H1 (cell line): ENCODE measurements around the gene MFRP. TPM values are rescaled to one million over a fixed set of nuclear protein-coding genes. Genes with fewer than 3 reads are reported as not detected.
A peak's percentile ranks its signal among the peaks of the same experiment; 100 is the strongest.

Source experiments
- CTCF ChIA-PET: fragments of 300-600 bp; sonication (Branson Sonifier 250); formaldehyde crosslinking; loops from one replicate; lab custom pipeline; 2021; ENCODE audit not compliant: partially characterized antibody; lab: Charles Lee
- POLR2A ChIA-PET: fragments of 300-600 bp; sonication (Branson Sonifier 250); formaldehyde crosslinking; loops from one replicate; lab custom pipeline; 2021; ENCODE audit warnings: inconsistent platforms; ENCODE audit not compliant: partially characterized antibody; lab: Charles Lee
- DNase-seq, 2 experiments: peaks; one replicate each; pipeline versions ENCODE4 v3.0.0 to v3.0.0-alpha.2; 2010 to 2022; ENCODE audit warnings: low spot score in 2 of 2, low read depth in 1 of 2, mixed read lengths in 1 of 2
- FAIRE-seq: peaks from 2 replicates; lab custom pipeline; 2011; peaks lifted over from hg19 to GRCh38; lab: Jason Lieb, UNC
- H2AFZ ChIP-seq: 2 replicates; pipeline ENCODE4 v1.8.1; 2012; ENCODE audit warnings: low read length, inconsistent platforms
- H2AK5ac ChIP-seq: 2 replicates; pipeline ENCODE4 v1.6.1; 2013; ENCODE audit warnings: low read depth, low read length
- H2BK120ac ChIP-seq: replicated peaks from 2 replicates; pipeline ENCODE3; 2013; ENCODE audit warnings: low read depth, low read length, inconsistent platforms
- H2BK12ac ChIP-seq: 2 replicates; pipeline ENCODE4 v1.6.1; 2013; ENCODE audit warnings: low read depth, low read length
- H2BK15ac ChIP-seq: 2 replicates; pipeline ENCODE4 v1.6.1; 2013; ENCODE audit warnings: low read length
- H2BK20ac ChIP-seq: 2 replicates; pipeline ENCODE4 v1.6.1; 2013; ENCODE audit warnings: low read length
- H2BK5ac ChIP-seq: 2 replicates; pipeline ENCODE4 v1.6.1; 2013; ENCODE audit warnings: low read depth, low read length
- H3K14ac ChIP-seq: 2 replicates; pipeline ENCODE4 v1.6.1; 2013; ENCODE audit warnings: inconsistent platforms; ENCODE audit not compliant: insufficient read length
- H3K18ac ChIP-seq: 2 replicates; pipeline ENCODE4 v1.6.1; 2013; ENCODE audit warnings: low read length; ENCODE audit errors: extremely low read depth
- H3K23ac ChIP-seq: 2 replicates; pipeline ENCODE4 v1.6.1; 2013; ENCODE audit warnings: inconsistent platforms; ENCODE audit not compliant: insufficient read length
- H3K23me2 ChIP-seq: 2 replicates; pipeline ENCODE4 v1.6.1; 2013; ENCODE audit warnings: low read depth, low read length
- H3K27ac ChIP-seq: 2 replicates; pipeline ENCODE4 v1.6.1; 2011; ENCODE audit warnings: low read depth, low read length, inconsistent platforms
- H3K27me3 ChIP-seq, 4 experiments: replicated peaks in 1 of 4; 1 replicate in 1 of 4; 2 replicates in 3 of 4; pipeline versions ENCODE4 v1.6.1 to v1.8.1; 2011 to 2013; ENCODE audit warnings: low read length in 3 of 4, mild to moderate bottlenecking in 3 of 4, inconsistent platforms in 2 of 4, mixed read lengths in 2 of 4, moderate library complexity in 1 of 4; ENCODE audit not compliant: control insufficient read depth in 3 of 4, insufficient read depth in 3 of 4; ENCODE audit errors: extremely low read depth in 1 of 4
- H3K36me3 ChIP-seq, 4 experiments: 2 replicates each; pipeline versions ENCODE4 v1.6.1 to v1.8.1; 2011 to 2013; ENCODE audit warnings: mild to moderate bottlenecking in 4 of 4, low read length in 3 of 4, moderate library complexity in 2 of 4, control low read depth in 1 of 4, inconsistent platforms in 1 of 4; ENCODE audit not compliant: insufficient read depth in 4 of 4, control insufficient read depth in 2 of 4
- H3K4ac ChIP-seq: replicated peaks from 2 replicates; pipeline ENCODE3; 2013; ENCODE audit warnings: low read length, low read depth, mixed read lengths, inconsistent platforms; ENCODE audit not compliant: insufficient read length
- H3K4me1 ChIP-seq, 4 experiments: replicated peaks in 1 of 4; 1 replicate in 1 of 4; 2 replicates in 3 of 4; pipeline versions ENCODE4 v1.6.1 to v1.8.1; 2011 to 2013; ENCODE audit warnings: low read length in 3 of 4, inconsistent platforms in 2 of 4, mixed read lengths in 1 of 4; ENCODE audit not compliant: insufficient read depth in 4 of 4, control insufficient read depth in 3 of 4
- H3K4me2 ChIP-seq, 2 experiments: 2 replicates each; pipeline versions ENCODE4 v1.6.1 to v1.8.1; 2011 to 2013; ENCODE audit warnings: low read depth in 2 of 2, low read length in 2 of 2, control low read depth in 1 of 2, inconsistent platforms in 1 of 2, mild to moderate bottlenecking in 1 of 2; ENCODE audit not compliant: insufficient read depth in 1 of 2
- H3K4me3 ChIP-seq, 4 experiments: fragments of 200-600, 300-600 bp in 1 of 4; sonication (generic), shearing (Covaris generic), sonication (Bioruptor Twin) in 1 of 4; 2 replicates each; pipeline versions ENCODE4 v1.5.1 to v1.8.1; 2011 to 2016; ENCODE audit warnings: low read length in 4 of 4, low read depth in 3 of 4, control low read depth in 2 of 4, inconsistent platforms in 2 of 4, mild to moderate bottlenecking in 2 of 4, mixed read lengths in 1 of 4, moderate library complexity in 1 of 4; ENCODE audit not compliant: insufficient read depth in 2 of 4; ENCODE audit errors: extremely low read depth in 1 of 4
- H3K56ac ChIP-seq: replicated peaks from 2 replicates; pipeline ENCODE3; 2013; ENCODE audit warnings: low read depth, mild to moderate bottlenecking, mixed read lengths, low read length, inconsistent platforms; ENCODE audit not compliant: insufficient read length
- H3K79me1 ChIP-seq: 2 replicates; pipeline ENCODE4 v1.6.1; 2013; ENCODE audit warnings: low read depth, low read length, control low read depth
- H3K79me2 ChIP-seq, 2 experiments: 2 replicates each; pipeline versions ENCODE4 v1.6.1 to v1.8.1; 2012 to 2013; ENCODE audit warnings: low read length in 2 of 2, mild to moderate bottlenecking in 2 of 2, inconsistent platforms in 1 of 2; ENCODE audit not compliant: insufficient read depth in 2 of 2, control insufficient read depth in 1 of 2
- H3K9ac ChIP-seq, 4 experiments: replicated peaks in 1 of 4; 1 replicate in 1 of 4; 2 replicates in 3 of 4; pipeline versions ENCODE4 v1.6.1 to v1.8.1; 2011 to 2013; ENCODE audit warnings: low read depth in 3 of 4, low read length in 3 of 4, control low read depth in 2 of 4, mild to moderate bottlenecking in 2 of 4, moderate library complexity in 2 of 4, inconsistent platforms in 1 of 4; ENCODE audit errors: extremely low read depth in 1 of 4
- H3K9me3 ChIP-seq, 2 experiments: 2 replicates each; pipeline versions ENCODE4 v1.6.1 to v1.8.1; 2012 to 2013; ENCODE audit warnings: mild to moderate bottlenecking in 2 of 2, moderate library complexity in 2 of 2, control low read depth in 1 of 2, inconsistent platforms in 1 of 2, low read depth in 1 of 2, low read length in 1 of 2, mixed read lengths in 1 of 2; ENCODE audit not compliant: insufficient read depth in 2 of 2
- H4K20me1 ChIP-seq, 2 experiments: replicated peaks in 1 of 2; 2 replicates each; pipeline versions ENCODE3 to v1.8.1; 2011 to 2013; ENCODE audit warnings: inconsistent platforms in 2 of 2, low read length in 2 of 2, mild to moderate bottlenecking in 1 of 2; ENCODE audit not compliant: insufficient read depth in 2 of 2, control insufficient read depth in 1 of 2
- H4K5ac ChIP-seq: 2 replicates; pipeline ENCODE4 v1.6.1; 2013; ENCODE audit warnings: low read length, low read depth, mixed read lengths, inconsistent platforms; ENCODE audit not compliant: insufficient read length
- H4K8ac ChIP-seq: 2 replicates; pipeline ENCODE4 v1.8.0; 2013; ENCODE audit warnings: mild to moderate bottlenecking, moderate library complexity, low read length, inconsistent platforms; ENCODE audit not compliant: insufficient read depth; ENCODE audit errors: extremely low read depth
- H4K91ac ChIP-seq: replicated peaks from 2 replicates; pipeline ENCODE3; 2013; ENCODE audit warnings: low read length, mixed read lengths, inconsistent platforms; ENCODE audit not compliant: insufficient read length
- EP300 ChIP-seq, 2 experiments: IDR thresholded peaks; 1 replicate in 1 of 2; 2 replicates in 1 of 2; pipeline ENCODE4 v1.6.1; 2011 to 2012; ENCODE audit warnings: low read depth in 2 of 2, low read length in 2 of 2, mild to moderate bottlenecking in 2 of 2, borderline replicate concordance in 1 of 2, inconsistent platforms in 1 of 2, moderate library complexity in 1 of 2
- FOSL1 ChIP-seq: IDR thresholded peaks from 2 replicates; pipeline ENCODE4 v1.6.1; 2011; ENCODE audit warnings: mild to moderate bottlenecking, low read depth, low read length, moderate library complexity; ENCODE audit not compliant: insufficient read depth
- KDM5A ChIP-seq: fragments of 200-600 bp; IDR thresholded peaks from 2 replicates; pipeline ENCODE4 v1.7.1; 2012; ENCODE audit warnings: mild to moderate bottlenecking, low read length, inconsistent platforms, mixed read lengths
- POU5F1 ChIP-seq: IDR thresholded peaks from 2 replicates; pipeline ENCODE4 v1.6.1; 2011; ENCODE audit warnings: low read depth, mild to moderate bottlenecking, low read length, moderate library complexity
- RXRA ChIP-seq: IDR thresholded peaks from 2 replicates; pipeline ENCODE4 v1.6.1; 2011; ENCODE audit warnings: low read depth, mild to moderate bottlenecking, low read length, moderate library complexity; ENCODE audit not compliant: insufficient read depth
- WGBS, 2 experiments: shearing (Covaris generic) in 1 of 2; methylation state at CpG; one replicate each; pipeline versions ENCODE4 v1.1.6 to v1.1.7; 2013 to 2015; ENCODE audit warnings: low lambda C conversion rate in 2 of 2, mixed read lengths in 2 of 2, inconsistent platforms in 1 of 2, low coverage in 1 of 2, missing lambda C conversion rate in 1 of 2; ENCODE audit not compliant: insufficient replicate concordance in 2 of 2, insufficient coverage in 1 of 2, insufficient read length in 1 of 2; ENCODE audit errors: extremely low coverage in 1 of 2, missing lambda C conversion rate in 1 of 2; 5-methylcytosine and 5-hydroxymethylcytosine counted together
- polyA plus RNA-seq, 7 experiments: library from polyadenylated mRNA; depleted of rRNA in 3 of 7; stranded (reverse) in 5 of 7; unstranded in 2 of 7; fragments of >200 nt in 5 of 7; fragments of 200-250 nt in 2 of 7; gene quantifications; 1 replicate in 5 of 7; 2 replicates in 1 of 7; 4 replicates in 1 of 7; pipeline versions ENCODE4 v1.2.1 to v1.2.3, GENCODE V29; 2011 to 2013; ENCODE audit warnings: missing spikeins in 2 of 7, mixed read lengths in 2 of 7
- total RNA-seq: library from RNA; stranded (reverse); fragmentation: NEBNext Ultra II Directional; extraction: Animal tissue kit (Norgen Biotek cat#: 25700); gene quantifications from 2 replicates; pipeline ENCODE4 v1.2.1, GENCODE V29; 2021
- TF ChIP-seq, protein P1 (sequence below): IDR thresholded peaks from 2 replicates; pipeline ENCODE4 v1.6.1; 2011; ENCODE audit warnings: low read depth, mild to moderate bottlenecking, low read length; ENCODE audit not compliant: insufficient read depth
- TF ChIP-seq, protein P2 (sequence below), 3 experiments: IDR thresholded peaks; 1 replicate in 2 of 3; 2 replicates in 1 of 3; pipeline versions ENCODE4 v1.5.1 to v1.6.1; 2011; ENCODE audit warnings: low read length in 3 of 3, mild to moderate bottlenecking in 3 of 3, inconsistent platforms in 2 of 3, low read depth in 1 of 3, moderate library complexity in 1 of 3; ENCODE audit not compliant: insufficient read depth in 1 of 3; ENCODE audit errors: control extremely low read depth in 1 of 3

The MFRP gene
- total and polyA plus RNA-seq, 2 of the 8 experiments (the other 6 are each of a cell fraction or from before 2014, with no cell fraction given) = 0.02 TPM; not detected in 1

DNA sequence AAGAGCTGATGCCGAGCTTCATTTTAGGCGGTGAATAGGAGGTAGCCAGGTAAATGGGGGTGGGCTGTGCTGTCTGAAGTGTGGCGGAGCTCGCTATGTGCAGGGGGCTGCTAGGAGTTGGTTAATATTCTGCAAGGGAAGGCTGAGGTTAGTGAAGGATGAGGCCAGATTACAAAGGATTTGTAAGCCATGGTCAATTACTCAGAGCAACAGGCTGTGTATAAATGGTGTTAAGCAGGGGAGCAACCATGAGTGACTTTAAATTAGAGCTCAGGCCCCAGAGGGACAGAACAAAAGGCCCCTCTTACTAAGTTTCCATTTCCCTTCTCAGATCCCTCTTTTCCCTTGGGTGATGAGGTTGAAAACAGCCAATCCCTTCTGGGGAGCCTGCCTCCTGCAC lies 22.3 kb downstream of the MFRP start:
- H3K9ac ChIP-seq = no peak overlapping the region
- no peak overlapping the region for H3K27ac ChIP-seq
- peaks cover 7% of the 10 kb centered on the region; the same call in 1 of the 2 replicates for H3K23me2 ChIP-seq
- POLR2A ChIA-PET = interaction anchor here (0.6 to 5.2 kb wide), 9 partner anchors 10 to 283 kb away, joined by 3 to 29 read pairs (median 4); partner anchors contain the start of genes C1QTNF5, RNF26 and THY1
- H3K4me1 ChIP-seq = peaks cover 4 to 19% (median 14%) of the 10 kb centered on the region in 4 experiments
- no peak overlapping the region for H3K4me3 ChIP-seq
- no peak overlapping the region for H4K91ac ChIP-seq
- no peaks in the 10 kb centered on the region for H3K79me2 ChIP-seq
- CTCF ChIA-PET = interaction anchor here (0.7 to 16.8 kb wide), 44 partner anchors 14 to 934 kb away, joined by 3 to 415 read pairs (median 5); partner anchors contain the start of genes C1QTNF5, DPAGT1, MFRP and RNF26
- H4K5ac ChIP-seq = no peak overlapping the region
- no peaks in the 10 kb centered on the region for H3K79me1 ChIP-seq
- H2BK15ac ChIP-seq = peak overlapping the region; percentile 10; the same call in 1 of the 2 replicates
- H3K4ac ChIP-seq = no peak overlapping the region
- H3K36me3 ChIP-seq = no peaks in the 10 kb centered on the region
- FAIRE-seq = no peak
- WGBS, 2 experiments = 87% methylated on average over 4 of the region's 4 CpGs; no CpG with 5 or more reads in 1 of the 2 experiments
- DNase-seq = no peak
- peak overlapping the region in 1 of 2 experiments; percentile 1; a peak in 1 of 4 replicates for H3K4me2 ChIP-seq
- H3K18ac ChIP-seq = no peak overlapping the region; the same call in 1 of the 2 replicates
- H2BK5ac ChIP-seq = no peak overlapping the region
- H3K23ac ChIP-seq = no peak overlapping the region
- H4K20me1 ChIP-seq = no peaks in the 10 kb centered on the region
- H4K8ac ChIP-seq = no peak overlapping the region
- H2BK20ac ChIP-seq = no peak overlapping the region
- H2BK12ac ChIP-seq = no peak overlapping the region
- no peak overlapping the region for H2AK5ac ChIP-seq
- H2BK120ac ChIP-seq = no peak overlapping the region
- no peaks in the 10 kb centered on the region for H3K9me3 ChIP-seq
- H3K27me3 ChIP-seq = peaks cover 0 to 3% (median under 1%) of the 10 kb centered on the region in 4 experiments; a peak in 1 of 7 replicates
- no peak overlapping the region for H3K14ac ChIP-seq
- H2AFZ ChIP-seq = peak overlapping the region; percentile 34; the same call in 1 of the 2 replicates
- no peak overlapping the region for H3K56ac ChIP-seq
- TF ChIP-seq RXRA (no peak), FOSL1 (no peak), KDM5A (no peak), POU5F1 (no peak), EP300 (IDR thresholded peaks at IDR 0.05; ENCODE audit: borderline replicate concordance in 1 of 2, low read depth in 2 of 2, low read length in 2 of 2) (no peak)
- TF ChIP-seq, protein P1, sequence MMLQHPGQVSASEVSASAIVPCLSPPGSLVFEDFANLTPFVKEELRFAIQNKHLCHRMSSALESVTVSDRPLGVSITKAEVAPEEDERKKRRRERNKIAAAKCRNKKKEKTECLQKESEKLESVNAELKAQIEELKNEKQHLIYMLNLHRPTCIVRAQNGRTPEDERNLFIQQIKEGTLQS = no peak
- TF ChIP-seq, protein P2, sequence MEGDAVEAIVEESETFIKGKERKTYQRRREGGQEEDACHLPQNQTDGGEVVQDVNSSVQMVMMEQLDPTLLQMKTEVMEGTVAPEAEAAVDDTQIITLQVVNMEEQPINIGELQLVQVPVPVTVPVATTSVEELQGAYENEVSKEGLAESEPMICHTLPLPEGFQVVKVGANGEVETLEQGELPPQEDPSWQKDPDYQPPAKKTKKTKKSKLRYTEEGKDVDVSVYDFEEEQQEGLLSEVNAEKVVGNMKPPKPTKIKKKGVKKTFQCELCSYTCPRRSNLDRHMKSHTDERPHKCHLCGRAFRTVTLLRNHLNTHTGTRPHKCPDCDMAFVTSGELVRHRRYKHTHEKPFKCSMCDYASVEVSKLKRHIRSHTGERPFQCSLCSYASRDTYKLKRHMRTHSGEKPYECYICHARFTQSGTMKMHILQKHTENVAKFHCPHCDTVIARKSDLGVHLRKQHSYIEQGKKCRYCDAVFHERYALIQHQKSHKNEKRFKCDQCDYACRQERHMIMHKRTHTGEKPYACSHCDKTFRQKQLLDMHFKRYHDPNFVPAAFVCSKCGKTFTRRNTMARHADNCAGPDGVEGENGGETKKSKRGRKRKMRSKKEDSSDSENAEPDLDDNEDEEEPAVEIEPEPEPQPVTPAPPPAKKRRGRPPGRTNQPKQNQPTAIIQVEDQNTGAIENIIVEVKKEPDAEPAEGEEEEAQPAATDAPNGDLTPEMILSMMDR (IDR thresholded peaks at IDR 0.05; ENCODE audit: control extremely low read depth in 1 of 3, insufficient read depth in 1 of 3, low read depth in 1 of 3, low read length in 3 of 3) = no peak
